Fibroblast of skin of right quadriceps (primary cell): ENCODE data around the gene KIF3C.
"Not testable (repeated sequence)": the region's sequence is repeated elsewhere in the genome, so short reads cannot be mapped to it uniquely, and the experiment has no call there.

Source experiments
- DNase-seq: peaks from one replicate; pipeline ENCODE4 v3.0.0-alpha.2; 2013

The KIF3C gene

DNA sequence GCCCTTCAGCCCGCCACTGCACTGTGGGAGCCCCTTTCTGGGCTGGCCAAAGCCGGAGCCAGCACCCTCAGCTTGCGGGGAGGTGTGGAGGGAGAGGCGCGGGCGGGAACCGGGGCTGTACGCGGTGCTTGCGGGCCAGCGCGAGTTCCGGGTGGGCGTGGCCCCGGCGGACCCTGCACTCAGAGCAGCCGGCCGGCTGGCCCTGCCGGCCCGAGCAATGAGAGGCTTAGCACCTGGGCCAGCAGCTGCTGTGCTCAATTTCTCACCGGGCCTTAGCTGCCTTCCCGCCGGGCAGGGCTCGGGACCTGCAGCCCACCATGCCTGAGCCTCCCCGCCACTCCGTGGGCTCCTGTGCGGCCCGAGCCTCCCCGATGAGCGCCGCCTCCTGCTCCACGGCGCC, 66.9 kb downstream of the KIF3C start:
- not testable (repeated sequence) for DNase-seq

DNA sequence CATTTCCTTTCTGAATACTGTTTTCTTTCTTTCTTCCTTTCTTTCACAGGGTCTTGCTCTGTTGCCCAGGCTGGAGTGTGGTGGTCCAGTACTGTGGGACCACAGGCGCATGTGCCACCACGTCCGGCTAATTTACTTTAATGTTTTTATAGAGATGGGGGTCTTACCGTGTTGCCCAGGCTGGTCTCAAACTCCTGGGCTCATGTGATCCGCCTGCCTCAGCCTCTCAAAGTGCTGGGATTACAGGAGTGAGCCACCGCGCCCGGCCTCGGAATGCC, 68.7 kb downstream of the KIF3C start:
- not testable (repeated sequence) for DNase-seq

GRCh38 chr2:25912851-25913695, 69.2 kb downstream of the KIF3C start:
- DNase-seq: peak; percentile 44

GRCh38 chr2:25909574-25909973, 72.7 kb downstream of the KIF3C start:
- not testable (repeated sequence) for DNase-seq

DNA sequence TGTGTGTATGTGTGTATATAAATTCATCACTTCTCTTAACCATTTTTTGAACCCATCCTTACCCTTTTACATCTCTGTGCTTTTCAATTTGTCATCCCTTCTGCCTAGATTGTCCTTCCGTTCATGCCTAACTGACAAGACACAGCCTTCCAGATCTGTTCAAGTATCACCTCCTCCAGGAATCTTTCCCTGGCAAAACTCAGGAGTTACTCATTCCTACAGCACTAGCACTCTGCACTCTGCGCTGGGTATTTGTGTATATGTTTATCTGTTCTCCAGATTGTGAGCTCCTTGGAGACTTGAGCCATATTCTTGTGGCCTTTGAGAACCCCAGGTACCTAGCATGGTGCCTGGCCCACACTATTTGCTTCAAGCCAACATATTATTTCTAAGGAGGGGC, 77.2 kb downstream of the KIF3C start:
- no peak for DNase-seq

- DNase-seq: no peak
Measured at GRCh38 chr2:25903216-25903776, 79.0 kb downstream of the KIF3C start.

DNA sequence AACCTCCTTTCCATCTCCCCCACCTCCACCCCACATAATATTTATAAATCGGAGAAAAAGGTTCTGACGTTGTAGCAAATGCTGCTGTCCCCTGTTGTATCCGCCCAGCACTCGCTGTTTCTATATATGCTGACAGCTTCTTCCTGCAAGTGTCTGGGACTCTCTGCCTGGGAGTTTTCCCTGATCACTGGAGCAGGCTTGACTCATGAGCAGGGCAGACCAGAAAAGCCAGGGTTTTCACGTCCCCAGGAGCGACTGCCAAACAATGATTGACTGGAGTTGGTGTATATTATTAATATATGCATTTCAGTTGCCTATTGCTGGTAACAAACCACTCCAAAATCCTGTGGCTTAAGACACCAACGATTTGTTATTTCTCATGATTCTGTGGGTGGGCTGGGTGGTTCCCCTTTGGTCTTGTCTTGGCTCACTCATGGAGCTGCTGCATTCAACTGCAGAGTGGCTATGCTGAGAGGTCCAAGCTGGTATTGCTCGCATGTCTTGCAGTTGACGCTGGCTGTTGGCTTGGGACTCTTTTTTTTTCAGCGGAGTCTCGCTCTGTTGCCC, 82.8 kb downstream of the KIF3C start:
- no peak for DNase-seq

DNA sequence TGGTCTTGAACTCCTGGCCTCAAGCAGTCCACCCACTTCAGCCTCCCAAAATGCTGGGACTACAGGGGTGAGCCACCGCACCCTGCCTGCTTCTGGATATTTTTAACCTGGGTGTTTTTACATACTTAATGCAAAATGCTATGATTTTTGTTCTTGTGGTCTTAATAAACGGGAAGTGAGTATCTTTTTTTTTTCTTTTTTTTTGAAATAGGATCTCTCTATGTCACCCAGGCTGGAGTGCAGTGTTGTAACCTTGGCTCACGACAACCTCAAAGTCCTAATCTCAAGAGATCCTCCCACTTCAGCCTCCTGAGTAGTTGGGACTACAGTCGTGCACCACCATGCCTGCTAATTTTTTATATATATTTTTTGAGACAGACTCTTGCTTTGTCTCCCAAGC, 84.8 kb downstream of the KIF3C start:
- DNase-seq: no peak

- DNase-seq: not testable (repeated sequence)
Measured at GRCh38 chr2:25896308-25896707, 86.0 kb downstream of the KIF3C start.

GRCh38 chr2:25895610-25896009, 86.7 kb downstream of the KIF3C start:
- DNase-seq: no peak

DNA sequence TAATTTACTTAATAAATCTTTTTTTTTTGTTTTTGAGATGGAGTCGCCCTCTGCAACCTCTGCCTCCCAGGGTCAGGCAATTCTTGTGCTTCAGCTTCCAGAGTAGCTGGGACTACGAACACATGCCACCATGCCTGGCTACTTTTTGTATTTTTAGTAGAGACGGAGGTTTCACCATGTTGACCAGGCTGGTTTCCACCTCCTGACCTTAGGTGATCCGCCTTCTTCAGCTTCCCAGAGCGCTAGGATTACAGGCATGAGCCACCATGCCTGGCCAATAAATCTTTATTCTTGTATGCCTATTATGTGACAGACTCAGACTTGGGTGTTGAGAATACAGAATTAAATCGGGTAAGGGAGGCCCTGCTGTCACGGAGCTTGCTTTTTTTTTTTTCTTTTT, 87.3 kb downstream of the KIF3C start:
- DNase-seq: no peak

- DNase-seq: peak; percentile 18
Measured at GRCh38 chr2:25894135-25894830, 88.0 kb downstream of the KIF3C start.

DNA sequence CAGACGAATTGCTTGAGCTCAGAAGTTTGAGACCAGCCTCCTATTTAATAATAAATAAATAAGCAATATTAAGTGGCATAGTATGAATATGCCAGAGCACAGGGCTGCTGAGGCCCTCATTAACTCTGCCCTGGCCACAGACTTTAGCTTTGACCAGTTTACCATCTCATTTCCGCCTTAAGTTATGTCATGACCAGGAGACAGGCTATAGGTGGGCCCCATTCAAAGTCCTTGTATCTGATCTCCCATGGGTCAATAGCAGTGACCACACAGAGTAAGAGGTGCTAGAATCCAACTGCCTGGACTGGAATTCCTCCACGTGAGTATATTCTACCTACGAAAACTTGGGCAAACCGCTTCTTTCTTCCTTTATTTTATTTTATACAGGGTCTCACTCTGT, 90.6 kb downstream of the KIF3C start:
- no peak for DNase-seq

GRCh38 chr2:25887624-25888242, 94.6 kb downstream of the KIF3C start:
- DNase-seq: no peak

DNA sequence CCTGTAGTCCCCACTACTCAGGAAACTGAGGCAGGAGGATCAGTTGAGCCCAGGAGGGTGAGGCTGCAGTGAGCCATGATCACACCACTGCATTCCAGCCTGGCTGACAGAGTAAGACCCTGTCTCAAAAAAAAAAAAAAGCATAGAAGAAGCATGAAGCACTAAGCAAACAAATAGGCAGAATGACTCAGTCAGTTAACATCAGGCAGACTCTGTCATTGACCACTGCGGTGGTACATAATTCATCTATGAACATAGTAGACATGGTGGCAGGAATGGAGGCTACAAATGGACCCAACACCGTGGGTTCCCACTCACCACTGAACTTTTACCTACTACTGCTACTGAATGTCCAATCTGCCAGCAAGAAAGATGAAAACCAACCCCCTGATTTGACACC, 96.4 kb downstream of the KIF3C start:
- peak; percentile 78 for DNase-seq

- no peak for DNase-seq
Measured at GRCh38 chr2:25881764-25882163, 100.5 kb downstream of the KIF3C start.

DNA sequence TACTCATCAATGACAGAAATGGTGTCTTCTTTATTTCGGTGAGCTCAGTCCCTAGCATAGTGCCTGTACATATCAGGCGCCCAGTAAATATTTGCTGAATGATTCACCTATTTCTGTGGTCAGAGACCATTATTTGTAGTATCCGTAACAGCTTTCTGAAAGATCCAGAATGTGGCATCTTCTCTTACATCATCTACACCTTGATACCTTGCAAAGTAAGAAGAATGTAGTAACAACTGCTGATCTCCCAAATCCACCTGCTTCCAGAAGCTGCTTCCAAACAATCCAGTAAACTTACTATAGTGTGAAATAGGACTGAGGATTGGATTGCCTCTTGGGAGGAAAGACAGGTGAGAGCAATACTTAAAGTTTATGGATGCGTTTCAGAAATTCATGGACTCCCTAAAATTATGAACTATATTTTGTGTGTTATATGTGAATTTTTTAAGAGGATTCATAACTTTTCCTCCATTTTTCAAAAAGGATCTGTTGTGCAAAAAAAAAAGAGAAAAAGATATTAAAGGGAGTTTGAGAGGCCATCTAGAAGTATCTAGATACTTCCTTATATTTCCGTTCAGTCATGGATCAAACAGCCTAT, 103.1 kb downstream of the KIF3C start:
- peak; percentile 54 for DNase-seq

- DNase-seq: peak; percentile 96
Measured at GRCh38 chr2:25878361-25879132, 103.8 kb downstream of the KIF3C start, which contains the start of gene ASXL2. Gene ASXL2 (minus strand): TSS chr2:25878487. CDS start chr2:25878222, 265 bp downstream.

DNA sequence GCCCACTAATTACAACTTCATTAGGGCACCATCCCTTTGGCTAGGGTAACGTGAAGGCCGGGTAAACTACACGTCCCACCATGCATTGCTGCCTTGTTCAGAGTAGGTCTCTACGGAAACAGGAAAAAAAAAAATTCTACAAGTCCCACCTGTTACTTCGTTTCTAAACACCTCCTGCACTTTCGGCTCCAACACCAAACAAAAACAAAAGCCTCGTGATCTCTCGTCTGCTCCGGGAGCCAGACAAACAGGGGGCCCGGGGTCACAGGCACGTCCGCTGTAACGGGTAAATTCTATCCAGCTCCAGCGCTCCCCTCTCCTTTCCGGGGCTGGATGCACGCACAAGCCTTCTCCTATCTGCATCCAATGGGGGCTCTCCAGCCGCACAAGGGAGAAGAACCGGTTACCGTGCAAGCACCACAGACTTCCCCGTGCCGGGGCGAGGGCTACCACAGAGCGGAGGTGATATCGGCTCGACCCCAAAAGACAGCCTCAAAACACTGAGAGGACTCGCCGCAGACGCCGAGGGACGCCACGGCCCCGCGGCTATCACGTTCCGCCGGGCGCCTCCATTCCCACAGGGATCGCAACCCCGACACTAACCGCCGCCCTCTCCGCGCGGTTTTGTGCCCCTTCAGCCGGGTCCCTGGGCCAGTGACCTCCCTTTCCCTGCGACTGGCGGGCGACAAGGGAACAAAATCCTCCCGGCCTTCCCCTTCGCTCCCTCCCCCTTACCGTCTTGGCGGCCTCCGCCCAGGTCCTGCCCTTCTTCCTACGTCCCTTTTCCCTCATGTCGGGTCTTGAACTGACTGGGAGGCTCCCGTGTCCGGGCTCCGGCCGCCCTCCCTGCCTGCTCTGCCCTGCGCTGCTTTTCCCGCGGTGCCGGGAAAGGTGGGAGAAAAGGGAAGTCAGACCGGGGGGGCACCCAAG, 104.6 kb downstream of the KIF3C start:
- peak; percentile 40 for DNase-seq
